Gastroesophageal sphincter (tissue), 4 donors: Measurements from ENCODE around the gene COX5B. TPM values are rescaled to one million over a fixed set of nuclear protein-coding genes. Genes with fewer than 3 reads are reported as not detected.
"Not testable (repeated sequence)": the region's sequence is repeated elsewhere in the genome, so short reads cannot be mapped to it uniquely, and the experiment has no call there.

Source experiments
- ATAC-seq: fragments of 150-250 bp; one replicate; pipeline ENCODE4 v1.9.1; 2016; ENCODE audit warnings: mild to moderate bottlenecking, moderate library complexity
- H3K27ac ChIP-seq, 4 donors: fragments of 200-600 bp; sonication (generic) in 3 of 4; 1 replicate in 3 of 4; 2 replicates in 1 of 4; pipeline ENCODE4 v1.5.1; 2016 to 2019
- H3K27me3 ChIP-seq: fragments of 200-600 bp; sonication (generic); one replicate; pipeline ENCODE4 v1.5.1; 2019
- H3K36me3 ChIP-seq, 2 donors: fragments of 200-600 bp; sonication (generic); one replicate each; pipeline ENCODE4 v1.5.1; 2019; ENCODE audit warnings: control low read depth in 1 of 2
- H3K4me1 ChIP-seq, 3 donors: fragments of 200-600 bp; sonication (generic); 1 replicate in 2 of 3; 2 replicates in 1 of 3; pipeline ENCODE4 v1.5.1; 2016 to 2019; ENCODE audit warnings: control low read depth in 2 of 3
- H3K4me3 ChIP-seq, 2 donors: fragments of 200-600 bp; sonication (generic); one replicate each; pipeline ENCODE4 v1.5.1; 2019; ENCODE audit warnings: mild to moderate bottlenecking in 1 of 2, moderate library complexity in 1 of 2
- H3K9me3 ChIP-seq, 3 donors: fragments of 200-600 bp; sonication (generic); one replicate each; pipeline ENCODE4 v1.5.1; 2017 to 2019; ENCODE audit warnings: control low read depth in 2 of 3
- EP300 ChIP-seq: sonication (generic); formaldehyde crosslinking; IDR thresholded peaks from one replicate; pipeline ENCODE4 v1.6.1; 2017; ENCODE audit warnings: antibody characterized with exemption, mild to moderate bottlenecking
- POLR2A ChIP-seq, 2 donors: fragments of 450-650 bp; IDR thresholded peaks; one replicate each; pipeline ENCODE4 v1.6.1; 2017; ENCODE audit warnings: antibody characterized with exemption in 2 of 2, mild to moderate bottlenecking in 2 of 2, moderate library complexity in 1 of 2
- POLR2AphosphoS5 ChIP-seq: sonication (generic); formaldehyde crosslinking; IDR thresholded peaks from one replicate; pipeline ENCODE4 v1.6.1; 2017; ENCODE audit warnings: antibody characterized with exemption
- WGBS, 2 donors: methylation state at CpG; one replicate each; pipeline ENCODE4 v1.1.5; 2018; ENCODE audit warnings: low coverage in 1 of 2; 5-methylcytosine and 5-hydroxymethylcytosine counted together
- total RNA-seq, 4 donors: library from RNA; depleted of rRNA; stranded (reverse); fragments of >200 nt; gene quantifications; one replicate each; pipeline ENCODE4 v1.1.0, GENCODE V29; 2016
- TF ChIP-seq, protein P1 (sequence below), 4 experiments: fragments of 200-600 bp in 2 of 4; fragments of 450-650 bp in 2 of 4; sonication (generic) in 1 of 4; IDR thresholded peaks; one replicate each; pipeline ENCODE4 v1.5.1; 2017 to 2019; ENCODE audit warnings: antibody characterized with exemption in 4 of 4, mild to moderate bottlenecking in 2 of 4, moderate library complexity in 2 of 4

The COX5B gene
- total RNA-seq, 4 donors from 2014 or later, result 319 to 462 (median 396) TPM

DNA sequence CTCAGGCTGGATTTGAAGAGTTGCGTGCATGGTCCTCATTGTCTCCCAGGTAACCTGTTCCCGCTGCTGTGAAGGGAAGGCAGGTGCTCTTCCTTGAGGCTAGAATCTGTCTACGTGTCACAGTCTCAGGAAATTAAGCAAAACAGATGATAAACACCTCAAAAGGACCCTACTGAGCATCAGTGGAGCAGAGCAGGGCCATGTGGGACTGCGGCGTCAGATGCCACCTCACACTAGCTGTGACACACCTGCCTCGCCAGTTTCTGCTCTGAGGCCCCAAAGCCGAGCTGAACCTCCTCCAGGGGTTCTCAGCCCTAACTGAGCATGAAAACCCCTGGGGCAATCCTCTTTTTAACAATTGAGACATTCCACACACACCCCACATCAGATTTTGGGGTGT is 25.7 kb downstream of the COX5B start:
- WGBS, 2 donors, result 92% methylated on average over 2 of the region's 7 CpGs; no CpG with 5 or more reads in 1 of the 2 donors
- H3K4me1 ChIP-seq, result no peaks in the 10 kb centered on the region
- TF ChIP-seq EP300 (no peak), POLR2AphosphoS5 (no peak), POLR2A (IDR thresholded peaks at IDR 0.05) (no peak)
- TF ChIP-seq, protein P1, sequence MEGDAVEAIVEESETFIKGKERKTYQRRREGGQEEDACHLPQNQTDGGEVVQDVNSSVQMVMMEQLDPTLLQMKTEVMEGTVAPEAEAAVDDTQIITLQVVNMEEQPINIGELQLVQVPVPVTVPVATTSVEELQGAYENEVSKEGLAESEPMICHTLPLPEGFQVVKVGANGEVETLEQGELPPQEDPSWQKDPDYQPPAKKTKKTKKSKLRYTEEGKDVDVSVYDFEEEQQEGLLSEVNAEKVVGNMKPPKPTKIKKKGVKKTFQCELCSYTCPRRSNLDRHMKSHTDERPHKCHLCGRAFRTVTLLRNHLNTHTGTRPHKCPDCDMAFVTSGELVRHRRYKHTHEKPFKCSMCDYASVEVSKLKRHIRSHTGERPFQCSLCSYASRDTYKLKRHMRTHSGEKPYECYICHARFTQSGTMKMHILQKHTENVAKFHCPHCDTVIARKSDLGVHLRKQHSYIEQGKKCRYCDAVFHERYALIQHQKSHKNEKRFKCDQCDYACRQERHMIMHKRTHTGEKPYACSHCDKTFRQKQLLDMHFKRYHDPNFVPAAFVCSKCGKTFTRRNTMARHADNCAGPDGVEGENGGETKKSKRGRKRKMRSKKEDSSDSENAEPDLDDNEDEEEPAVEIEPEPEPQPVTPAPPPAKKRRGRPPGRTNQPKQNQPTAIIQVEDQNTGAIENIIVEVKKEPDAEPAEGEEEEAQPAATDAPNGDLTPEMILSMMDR (IDR thresholded peaks at IDR 0.05), result no peak
- ATAC-seq, result no peak
- H3K27ac ChIP-seq, result no peak overlapping the region
- H3K27me3 ChIP-seq, result no peaks in the 10 kb centered on the region
- H3K4me3 ChIP-seq, result no peak overlapping the region
- H3K36me3 ChIP-seq, result no peaks in the 10 kb centered on the region
- no peaks in the 10 kb centered on the region for H3K9me3 ChIP-seq

GRCh38 chr2:97672606-97673140 is 26.8 kb downstream of the COX5B start:
- WGBS, 2 donors, result 63 to 71% methylated on average over 1 to 2 of the region's 6 CpGs

GRCh38 chr2:97673182-97673914 is 27.5 kb downstream of the COX5B start:
- TF ChIP-seq POLR2AphosphoS5, result no peak
- no peak for TF ChIP-seq EP300
- TF ChIP-seq, protein P1 (IDR thresholded peaks at IDR 0.05), result no peak
- TF ChIP-seq POLR2A (IDR thresholded peaks at IDR 0.05), result no peak
- no peak overlapping the region for H3K27ac ChIP-seq
- H3K4me3 ChIP-seq, result no peak overlapping the region
- H3K36me3 ChIP-seq, result no peaks in the 10 kb centered on the region
- no peaks in the 10 kb centered on the region for H3K27me3 ChIP-seq
- 75 to 100% methylated on average over 4 to 7 of the region's 9 CpGs for WGBS, 2 donors
- no peaks in the 10 kb centered on the region for H3K9me3 ChIP-seq
- H3K4me1 ChIP-seq, result no peaks in the 10 kb centered on the region
- no peak for ATAC-seq

More at GRCh38 chr2:97672606-97673140, 26.8 kb downstream of the COX5B start:
- ATAC-seq, H3K4me1 ChIP-seq, H3K9me3 ChIP-seq, H3K36me3 ChIP-seq, H3K4me3 ChIP-seq, H3K27me3 ChIP-seq, H3K27ac ChIP-seq: not testable (repeated sequence)

GRCh38 chr2:97673915-97674283 is 28.0 kb downstream of the COX5B start:
- Histone ChIP-seq H3K9me3 (no peaks in the 10 kb centered on the region), H3K4me1 (no peaks in the 10 kb centered on the region), H3K27me3 (no peaks in the 10 kb centered on the region), H3K36me3 (no peaks in the 10 kb centered on the region), H3K4me3 (no peak overlapping the region), H3K27ac (no peak overlapping the region)
- 65 to 85% methylated on average over 4 to 5 of the region's 8 CpGs for WGBS, 2 donors
- ATAC-seq, result no peak
- TF ChIP-seq POLR2AphosphoS5 (no peak), EP300 (no peak), POLR2A (IDR thresholded peaks at IDR 0.05) (no peak)
- TF ChIP-seq, protein P1 (IDR thresholded peaks at IDR 0.05), result no peak

DNA sequence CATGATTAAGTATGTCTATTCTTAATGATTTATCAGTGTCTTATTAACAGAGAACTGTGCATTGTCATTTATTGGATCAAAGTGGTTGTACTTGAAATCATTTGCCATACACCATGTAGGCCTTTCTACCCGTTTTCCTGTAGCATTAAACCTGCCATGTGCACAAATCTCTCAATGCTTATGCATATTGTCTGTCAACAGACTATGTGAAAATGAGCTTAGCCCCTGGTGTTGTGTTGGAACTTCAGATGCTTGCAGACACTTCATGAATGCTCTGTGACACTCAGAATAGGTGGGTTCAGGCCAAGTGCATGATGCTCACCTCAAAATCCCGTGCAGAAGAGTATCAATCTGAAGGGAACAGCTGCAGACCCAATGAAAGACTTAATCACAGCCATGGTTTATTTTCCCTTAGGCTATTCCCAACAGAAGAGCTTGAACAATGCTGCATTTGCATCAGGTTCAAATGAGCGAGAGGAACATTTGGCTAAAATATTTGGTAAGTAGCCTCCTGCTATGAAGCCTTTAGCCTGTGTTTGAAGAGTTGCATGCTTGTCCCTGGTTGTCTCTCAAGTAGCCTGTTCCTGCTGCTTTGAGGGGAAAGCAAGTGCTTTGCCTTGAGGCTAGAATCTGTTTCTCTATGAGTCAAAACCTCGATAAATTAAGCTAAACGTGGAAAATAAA is 29.7 kb downstream of the COX5B start:
- H3K27ac ChIP-seq, result no peak overlapping the region
- H3K4me3 ChIP-seq, result no peak overlapping the region
- H3K4me1 ChIP-seq, result no peaks in the 10 kb centered on the region
- no peaks in the 10 kb centered on the region for H3K9me3 ChIP-seq
- ATAC-seq, result no peak
- H3K36me3 ChIP-seq, result no peaks in the 10 kb centered on the region
- TF ChIP-seq, protein P1 (IDR thresholded peaks at IDR 0.05), result no peak
- TF ChIP-seq POLR2AphosphoS5 (no peak), EP300 (no peak), POLR2A (IDR thresholded peaks at IDR 0.05) (no peak)
- H3K27me3 ChIP-seq, result no peaks in the 10 kb centered on the region
- 68 to 76% methylated on average over 2 to 3 of the region's 5 CpGs for WGBS, 2 donors
